Measurements from ENCODE around the gene SF3A2.

Gene SF3A2

DNA sequence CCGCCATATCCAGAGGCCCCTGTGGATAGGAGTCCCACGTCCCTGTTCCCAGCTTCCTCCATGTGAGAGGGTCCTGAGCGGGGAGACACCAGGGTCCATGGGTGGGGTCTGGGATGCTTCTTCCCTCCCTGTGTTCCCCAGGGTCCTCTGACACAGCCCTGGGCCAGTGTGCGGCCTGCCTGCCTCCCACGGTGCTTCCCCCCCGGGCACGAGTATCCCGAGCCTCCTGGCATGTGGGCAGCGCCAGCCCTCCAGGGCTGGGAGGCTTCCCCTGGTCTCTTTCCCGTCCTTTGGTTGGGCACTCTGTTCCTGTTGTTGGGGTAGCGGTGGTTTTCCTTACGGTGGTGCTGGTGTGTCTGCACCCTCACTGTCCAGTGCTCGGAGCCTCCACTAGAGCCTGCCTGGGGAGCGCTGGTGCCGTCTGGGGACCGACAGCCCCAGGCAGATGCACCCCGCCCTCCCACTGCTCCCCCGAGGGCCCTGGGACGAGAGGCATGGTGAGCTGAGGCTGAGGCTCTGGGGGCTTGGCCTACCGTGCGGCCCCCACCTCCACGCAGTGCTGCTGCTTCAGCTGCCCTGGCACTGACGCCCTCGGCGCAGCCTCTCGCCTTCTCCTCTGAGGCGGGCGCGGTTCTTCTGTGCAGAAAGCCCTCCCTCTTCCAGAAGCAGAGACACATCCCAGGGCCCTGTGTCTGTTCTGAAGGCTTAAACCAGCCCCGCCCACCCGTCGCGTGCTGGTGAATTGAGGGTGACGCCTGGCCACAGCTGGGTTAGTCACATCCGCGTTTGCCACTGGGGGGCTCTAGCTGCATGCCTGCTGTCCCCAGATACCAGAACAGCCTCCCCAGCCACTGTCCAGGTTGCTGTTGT lies 28.4 kb upstream of the SF3A2 start:
- DNase-seq (ENCODE audit: low read depth in 2 of 2) = peak in 1 of 2 donors; percentile 14

- DNase-seq (ENCODE audit: low read depth in 2 of 2) = no peak
These were observed 27.6 kb upstream of the SF3A2 start for GRCh38 chr19:2208975-2209374.

DNA sequence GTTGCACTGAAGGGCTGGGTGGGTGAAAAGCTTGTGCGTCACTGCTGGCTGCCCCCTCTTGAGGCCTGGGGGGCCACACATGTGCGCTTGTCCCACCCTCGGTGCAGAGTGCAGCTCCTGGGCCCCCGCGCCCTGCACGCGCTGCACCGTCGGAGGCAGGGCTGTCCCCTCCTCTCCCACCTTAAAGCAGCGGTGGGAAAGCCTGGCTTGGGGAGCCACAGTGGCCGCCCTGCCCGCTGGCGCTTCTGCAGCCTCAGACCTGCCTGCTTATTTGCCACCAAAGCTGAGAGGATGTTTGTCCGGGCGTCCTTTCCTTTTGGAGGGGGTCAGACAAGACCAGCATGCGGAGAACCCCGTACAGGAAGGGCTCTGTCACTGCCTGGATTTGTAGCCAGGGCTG lies 27.2 kb upstream of the SF3A2 start:
- DNase-seq (ENCODE audit: low read depth in 2 of 2) = no peak

DNA sequence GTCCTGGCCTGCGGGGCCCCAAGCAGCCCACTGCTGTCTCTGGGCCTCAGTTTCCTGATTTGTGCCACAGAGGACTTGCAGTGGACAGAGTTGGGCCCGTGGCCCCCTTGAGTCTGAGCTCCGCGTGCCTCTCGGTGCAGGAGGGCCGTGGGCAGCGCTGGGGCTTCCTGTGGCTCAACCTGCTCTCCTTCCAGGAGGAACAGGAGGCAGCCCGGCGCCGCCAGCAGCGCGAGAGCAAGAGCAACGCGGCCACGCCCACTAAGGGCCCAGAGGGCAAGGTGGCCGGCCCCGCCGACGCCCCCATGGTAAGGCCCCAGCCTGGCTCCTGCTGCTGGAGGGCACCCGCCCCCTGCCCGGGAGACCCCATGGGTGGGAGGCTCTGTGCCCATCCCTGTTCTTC lies 26.4 kb upstream of the SF3A2 start:
- DNase-seq (ENCODE audit: low read depth in 2 of 2) = no peak

GRCh38 chr19:2210987-2211740 lies 25.5 kb upstream of the SF3A2 start:
- DNase-seq (ENCODE audit: low read depth in 2 of 2) = no peak

DNA sequence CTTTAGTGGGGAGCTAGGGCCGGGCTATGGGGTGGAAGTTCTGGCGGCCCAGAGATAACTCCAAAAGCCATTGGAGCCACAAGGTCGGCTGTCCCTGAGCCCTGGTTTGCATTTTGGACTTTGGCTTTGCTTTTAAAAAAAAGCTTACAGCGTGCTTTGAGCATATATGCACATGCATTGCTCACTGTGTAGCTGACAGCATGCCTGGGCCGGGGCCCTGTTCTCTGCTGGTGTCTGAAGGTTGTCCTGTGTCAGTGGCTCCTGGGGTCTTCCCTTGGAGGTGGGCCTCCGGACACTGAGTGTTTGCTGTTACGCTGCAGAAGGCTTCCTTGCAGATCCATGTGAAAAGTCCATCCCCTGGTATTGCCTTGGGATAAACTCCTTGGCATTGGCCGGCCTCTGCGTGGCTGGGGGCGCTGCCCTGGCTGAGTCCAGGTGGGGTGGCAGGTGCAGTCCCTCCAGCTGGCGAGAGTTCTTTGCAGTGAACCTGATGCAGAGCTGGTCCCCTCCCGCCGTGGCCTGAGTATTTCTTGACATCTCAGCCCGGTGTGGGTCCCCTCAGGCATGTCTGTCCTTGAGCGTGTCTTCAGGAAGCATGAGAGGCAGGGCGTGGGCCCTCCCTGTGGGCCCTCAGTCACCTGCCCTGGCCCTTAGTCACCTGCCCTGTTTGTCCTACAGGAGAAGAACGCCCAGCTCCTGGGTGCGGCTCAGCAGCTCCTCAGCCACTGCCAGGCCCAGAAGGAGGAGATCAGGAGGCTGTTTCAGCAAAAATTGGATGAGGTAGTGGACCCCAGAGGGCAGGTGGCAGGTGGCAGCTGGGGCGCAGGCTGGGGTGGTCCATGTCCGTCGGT lies 23.5 kb upstream of the SF3A2 start:
- DNase-seq (ENCODE audit: low read depth in 2 of 2) = no peak

GRCh38 chr19:2213799-2214198 lies 22.8 kb upstream of the SF3A2 start:
- no peak for DNase-seq (ENCODE audit: low read depth in 2 of 2)

DNA sequence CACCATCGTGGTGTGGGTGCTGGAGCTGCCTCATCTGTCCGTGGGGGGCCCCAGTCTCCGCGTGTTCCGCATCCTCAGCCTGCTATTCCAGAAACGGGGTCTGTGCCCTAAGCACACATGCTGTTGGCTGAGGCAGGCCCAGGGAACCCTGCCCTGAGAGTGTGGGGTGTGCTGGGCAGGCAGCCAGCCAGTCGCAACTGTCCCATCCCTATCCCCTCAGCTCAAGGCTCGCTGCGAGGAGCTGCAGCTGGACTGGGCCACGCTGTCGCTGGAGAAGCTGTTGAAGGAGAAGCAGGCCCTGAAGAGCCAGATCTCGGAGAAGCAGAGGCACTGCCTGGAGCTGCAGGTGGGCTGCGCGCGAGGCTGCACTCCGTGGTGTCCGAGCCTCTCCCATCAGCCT lies 22.4 kb upstream of the SF3A2 start:
- DNase-seq (ENCODE audit: low read depth in 2 of 2) = no peak

DNA sequence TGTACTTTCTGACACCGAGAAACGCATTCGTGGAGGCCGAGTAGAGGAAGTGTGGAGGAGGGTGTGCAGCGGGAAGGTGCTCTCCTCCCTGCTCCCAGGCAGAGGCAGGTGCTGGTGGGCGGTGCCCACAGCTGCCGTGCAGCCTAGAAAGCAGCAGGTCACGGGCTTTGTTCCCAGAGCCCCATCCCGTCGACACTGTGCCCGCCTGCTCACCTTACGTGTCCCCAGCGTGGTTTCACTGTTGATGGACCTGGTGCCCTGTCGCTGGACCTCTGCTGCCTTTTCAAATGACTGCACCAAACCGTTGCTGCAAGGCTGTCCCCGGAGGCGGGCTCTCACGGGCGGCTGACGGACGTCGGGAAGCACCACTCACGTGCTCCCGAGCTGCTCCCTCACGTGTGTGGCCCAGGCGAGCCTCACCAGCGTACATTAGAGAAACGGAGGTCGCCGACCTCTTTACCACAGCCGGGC lies 21.3 kb upstream of the SF3A2 start:
- no peak for DNase-seq (ENCODE audit: low read depth in 2 of 2)

DNA sequence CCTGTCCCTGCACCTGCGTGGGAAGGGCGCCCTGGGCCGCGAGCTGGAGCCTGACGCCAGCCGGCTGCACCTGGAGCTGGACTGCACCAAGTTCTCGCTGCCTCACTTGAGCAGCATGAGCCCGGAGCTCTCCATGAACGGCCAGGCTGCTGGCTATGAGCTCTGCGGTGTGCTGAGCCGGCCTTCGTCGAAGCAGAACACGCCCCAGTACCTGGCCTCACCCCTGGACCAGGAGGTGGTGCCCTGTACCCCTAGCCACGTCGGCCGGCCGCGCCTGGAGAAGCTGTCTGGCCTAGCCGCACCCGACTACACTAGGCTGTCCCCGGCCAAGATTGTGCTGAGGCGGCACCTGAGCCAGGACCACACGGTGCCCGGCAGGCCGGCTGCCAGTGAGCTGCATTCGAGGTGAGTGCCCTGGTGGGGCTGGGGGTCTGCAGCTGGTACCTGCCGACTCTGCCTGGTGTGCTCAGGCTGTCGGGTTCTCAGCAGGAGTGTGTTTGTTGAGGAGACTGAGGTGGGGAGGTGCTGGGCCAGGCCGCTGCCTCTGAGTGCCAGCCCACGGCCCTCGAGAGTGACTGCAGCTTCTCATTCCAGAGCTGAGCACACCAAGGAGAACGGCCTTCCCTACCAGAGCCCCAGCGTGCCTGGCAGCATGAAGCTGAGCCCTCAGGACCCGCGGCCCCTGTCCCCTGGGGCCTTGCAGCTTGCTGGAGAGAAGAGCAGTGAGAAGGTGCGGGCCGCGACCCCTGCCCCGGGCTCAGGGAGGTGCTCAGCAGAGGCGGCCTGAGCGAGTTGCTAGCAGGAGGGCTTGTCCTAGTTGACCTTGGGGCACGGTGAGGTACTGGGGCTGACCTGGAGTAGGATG lies 20.0 kb upstream of the SF3A2 start:
- DNase-seq (ENCODE audit: low read depth in 2 of 2) = no peak

- DNase-seq (ENCODE audit: low read depth in 2 of 2) = no peak
These were observed 19.0 kb upstream of the SF3A2 start for GRCh38 chr19:2217591-2217990.

DNA sequence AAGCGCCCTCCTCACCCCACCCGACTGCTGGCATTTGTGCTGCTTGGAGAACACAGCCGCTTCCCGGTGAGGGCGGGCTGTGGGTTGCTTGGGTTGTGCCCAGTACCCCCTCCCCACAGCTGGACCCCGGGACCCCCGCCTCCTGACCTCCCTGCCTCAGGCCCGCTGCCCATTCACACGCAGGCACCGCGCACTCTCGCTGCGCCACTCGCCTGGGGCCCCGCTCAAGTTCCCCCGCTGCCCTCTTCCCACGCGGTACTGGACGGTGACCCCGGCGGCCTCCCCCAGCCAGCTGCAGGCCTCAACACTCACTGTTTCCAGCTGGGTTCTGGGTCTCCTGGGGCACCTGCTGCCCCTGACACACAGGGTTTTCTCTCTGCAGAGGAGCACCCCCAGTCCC lies 16.9 kb upstream of the SF3A2 start:
- no peak for DNase-seq (ENCODE audit: low read depth in 2 of 2)

DNA sequence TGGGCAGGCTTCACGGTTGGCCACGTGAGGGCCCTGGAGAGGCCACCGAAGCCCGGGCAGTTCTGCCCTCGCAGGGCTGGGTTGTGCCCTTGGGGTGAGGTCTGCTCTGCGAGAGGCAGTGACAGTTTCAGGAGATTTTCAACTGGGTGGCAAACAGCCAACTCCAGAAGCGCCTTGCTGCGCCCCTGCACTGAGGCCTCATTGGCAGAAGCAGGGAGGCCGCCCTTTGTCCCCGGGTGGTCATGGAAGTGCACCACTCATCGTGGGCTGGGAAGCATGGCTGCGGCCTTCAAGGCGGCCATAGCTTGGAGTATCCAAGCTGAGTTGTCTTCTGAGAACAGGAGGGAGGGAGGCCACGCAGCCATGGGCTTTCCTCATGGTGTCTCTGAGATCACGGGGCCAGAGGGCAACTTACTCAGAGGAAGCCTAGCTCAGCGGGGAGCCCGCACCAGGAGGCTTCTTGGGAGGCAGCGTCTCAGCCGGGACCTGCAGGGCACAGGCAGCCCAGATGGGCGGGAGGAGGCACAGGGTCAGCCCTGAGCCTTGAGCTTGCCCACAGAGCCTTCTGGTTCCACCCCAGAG lies 15.3 kb upstream of the SF3A2 start:
- DNase-seq (ENCODE audit: low read depth in 2 of 2) = no peak

DNA sequence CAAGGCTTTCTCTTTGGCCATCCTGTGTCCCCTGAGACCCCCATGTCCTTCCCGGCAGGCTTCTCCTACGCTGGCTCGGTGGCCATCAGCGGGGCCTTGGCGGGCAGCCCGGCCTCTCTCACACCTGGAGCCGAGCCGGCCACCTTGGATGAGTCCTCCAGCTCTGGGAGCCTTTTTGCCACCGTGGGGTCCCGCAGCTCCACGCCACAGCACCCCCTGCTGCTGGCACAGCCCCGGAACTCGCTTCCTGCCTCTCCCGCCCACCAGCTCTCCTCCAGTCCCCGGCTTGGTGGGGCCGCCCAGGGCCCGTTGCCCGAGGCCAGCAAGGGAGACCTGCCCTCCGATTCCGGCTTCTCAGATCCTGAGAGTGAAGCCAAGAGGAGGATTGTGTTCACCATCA lies 14.7 kb upstream of the SF3A2 start:
- DNase-seq (ENCODE audit: low read depth in 2 of 2) = no peak

DNA sequence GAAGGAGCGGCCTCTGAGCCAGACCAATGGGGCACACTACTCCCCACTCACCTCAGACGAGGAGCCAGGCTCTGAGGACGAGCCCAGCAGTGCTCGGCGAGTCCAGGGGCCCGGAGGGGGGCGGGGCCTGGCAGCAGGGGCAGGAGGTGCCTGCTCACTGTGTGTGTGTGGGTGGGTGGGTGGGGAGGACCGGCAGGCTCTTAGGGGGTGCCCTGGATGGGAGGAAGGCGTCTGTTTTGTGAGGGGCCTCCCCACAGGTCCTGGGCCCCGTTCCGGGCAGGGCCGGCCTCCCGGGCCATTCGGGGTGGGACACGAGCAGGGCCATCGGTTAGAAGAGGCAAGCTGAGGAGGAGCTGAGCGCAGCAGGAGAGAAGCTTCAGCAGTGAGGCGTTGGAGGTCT lies 13.2 kb upstream of the SF3A2 start:
- DNase-seq (ENCODE audit: low read depth in 2 of 2) = no peak

DNA sequence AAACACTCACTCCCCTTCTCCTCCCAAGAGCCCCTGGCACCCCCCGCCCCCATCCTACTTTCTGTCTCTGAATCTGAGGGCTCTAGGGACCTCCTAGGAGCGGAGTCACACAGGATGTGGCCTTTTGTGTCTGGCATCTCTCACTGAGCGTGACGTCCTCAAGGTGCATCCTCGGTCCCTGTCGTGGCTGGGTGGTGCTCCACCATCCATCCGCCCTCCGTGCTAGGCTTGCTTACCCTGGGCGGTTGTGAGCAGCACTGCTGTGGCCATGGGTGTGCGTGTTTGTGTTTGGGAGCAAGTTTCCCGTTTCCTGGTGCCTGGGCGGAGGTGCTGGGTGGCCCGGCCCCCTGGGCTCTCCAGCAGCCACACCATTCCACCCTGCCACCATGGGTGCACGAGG lies 12.7 kb upstream of the SF3A2 start:
- DNase-seq (ENCODE audit: low read depth in 2 of 2) = no peak

- no peak for DNase-seq (ENCODE audit: low read depth in 2 of 2)
These were observed 11.8 kb upstream of the SF3A2 start for GRCh38 chr19:2224754-2225349.

DNA sequence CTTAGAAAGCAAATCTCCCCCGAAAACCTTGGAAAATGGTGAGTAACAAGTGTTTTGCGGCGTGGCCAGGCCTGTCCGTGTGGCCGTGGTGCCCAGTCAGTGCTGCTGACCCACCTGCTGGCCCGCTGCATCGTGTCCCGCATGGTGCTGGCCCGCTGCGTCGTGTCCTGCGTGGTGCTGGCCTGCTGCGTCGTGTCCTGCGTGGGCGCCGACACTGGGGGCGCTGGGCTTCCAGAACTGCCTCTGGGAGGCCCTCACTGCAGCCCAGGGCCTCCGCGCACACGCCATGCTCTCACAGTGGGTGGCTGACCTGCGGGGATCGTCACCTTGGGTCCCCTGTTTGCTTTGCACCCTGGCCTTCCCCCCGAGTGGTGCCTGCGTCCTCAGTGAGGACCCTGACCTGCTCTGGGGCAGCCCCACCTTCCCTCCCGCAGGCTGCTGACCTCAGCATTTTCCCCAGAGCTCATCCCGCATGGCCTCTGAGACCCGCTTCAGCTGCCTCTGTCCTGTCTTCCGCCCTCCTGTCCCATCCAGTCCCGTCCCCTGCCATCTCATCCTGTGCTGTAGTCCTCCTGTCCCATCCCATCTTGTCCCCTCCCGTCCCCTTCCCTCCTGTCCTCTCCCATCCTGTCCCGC lies 11.1 kb upstream of the SF3A2 start:
- no peak for DNase-seq (ENCODE audit: low read depth in 2 of 2)

- DNase-seq (ENCODE audit: low read depth in 2 of 2) = no peak
These were observed 10.4 kb upstream of the SF3A2 start for GRCh38 chr19:2226051-2226839.

Data from activated CD8-positive, alpha-beta memory T cell treated with anti-CD3 and anti-CD28 coated beads for 4 hours (primary cell).